ENCODE measurements around the gene MCF2L. TPM values are rescaled to one million over a fixed set of nuclear protein-coding genes. Genes with fewer than 3 reads are reported as not detected.

MCF2L gene
- total RNA-seq, 4 donors from 2014 or later, result 25.0 to 103 (median 61.0) TPM

GRCh38 chr13:113125506-113126264 is 156.7 kb downstream of the MCF2L start:
- TF ChIP-seq CTCF (IDR thresholded peaks at IDR 0.05), result no peak
- TF ChIP-seq POLR2A (IDR thresholded peaks at IDR 0.05), result no peak
- Histone ChIP-seq H3K9me3 (no peaks in the 10 kb centered on the region), H3K4me3 (no peak overlapping the region), H3K4me1 (no peaks in the 10 kb centered on the region), H3K27me3 (no peaks in the 10 kb centered on the region), H3K36me3 (no peaks in the 10 kb centered on the region), H3K27ac (no peak overlapping the region)
- intact Hi-C loops (cut with DNase I; ENCODE audit: low total_unique reads), result no loop called here
- peak in 1 of 2 donors; percentile 5 for DNase-seq

GRCh38 chr13:113126265-113127150 is 157.5 kb downstream of the MCF2L start:
- TF ChIP-seq CTCF (IDR thresholded peaks at IDR 0.05) (no peak), POLR2A (IDR thresholded peaks at IDR 0.05) (no peak)
- peak in 1 of 2 donors; percentile 3 for DNase-seq
- intact Hi-C loops (cut with DNase I; ENCODE audit: low total_unique reads), result no loop called here

GRCh38 chr13:113129480-113129879 is 160.5 kb downstream of the MCF2L start:
- TF ChIP-seq POLR2A (IDR thresholded peaks at IDR 0.05), result no peak
- TF ChIP-seq CTCF (IDR thresholded peaks at IDR 0.05), result no peak
- no peaks in the 10 kb centered on the region for H3K27me3 ChIP-seq
- intact Hi-C loops (cut with DNase I; ENCODE audit: low total_unique reads), result no loop called here
- no peak overlapping the region for H3K4me3 ChIP-seq
- no peaks in the 10 kb centered on the region for H3K9me3 ChIP-seq
- no peaks in the 10 kb centered on the region for H3K36me3 ChIP-seq
- H3K27ac ChIP-seq, result no peak overlapping the region
- DNase-seq, result no peak
- H3K4me1 ChIP-seq, result no peaks in the 10 kb centered on the region

More at GRCh38 chr13:113126265-113127150, 157.5 kb downstream of the MCF2L start:
- no peaks in the 10 kb centered on the region for H3K4me1 ChIP-seq
- H3K27ac ChIP-seq, result no peak overlapping the region
- no peak overlapping the region for H3K4me3 ChIP-seq
- H3K27me3 ChIP-seq, result no peaks in the 10 kb centered on the region
- H3K36me3 ChIP-seq, result no peaks in the 10 kb centered on the region
- H3K9me3 ChIP-seq, result no peaks in the 10 kb centered on the region

DNA sequence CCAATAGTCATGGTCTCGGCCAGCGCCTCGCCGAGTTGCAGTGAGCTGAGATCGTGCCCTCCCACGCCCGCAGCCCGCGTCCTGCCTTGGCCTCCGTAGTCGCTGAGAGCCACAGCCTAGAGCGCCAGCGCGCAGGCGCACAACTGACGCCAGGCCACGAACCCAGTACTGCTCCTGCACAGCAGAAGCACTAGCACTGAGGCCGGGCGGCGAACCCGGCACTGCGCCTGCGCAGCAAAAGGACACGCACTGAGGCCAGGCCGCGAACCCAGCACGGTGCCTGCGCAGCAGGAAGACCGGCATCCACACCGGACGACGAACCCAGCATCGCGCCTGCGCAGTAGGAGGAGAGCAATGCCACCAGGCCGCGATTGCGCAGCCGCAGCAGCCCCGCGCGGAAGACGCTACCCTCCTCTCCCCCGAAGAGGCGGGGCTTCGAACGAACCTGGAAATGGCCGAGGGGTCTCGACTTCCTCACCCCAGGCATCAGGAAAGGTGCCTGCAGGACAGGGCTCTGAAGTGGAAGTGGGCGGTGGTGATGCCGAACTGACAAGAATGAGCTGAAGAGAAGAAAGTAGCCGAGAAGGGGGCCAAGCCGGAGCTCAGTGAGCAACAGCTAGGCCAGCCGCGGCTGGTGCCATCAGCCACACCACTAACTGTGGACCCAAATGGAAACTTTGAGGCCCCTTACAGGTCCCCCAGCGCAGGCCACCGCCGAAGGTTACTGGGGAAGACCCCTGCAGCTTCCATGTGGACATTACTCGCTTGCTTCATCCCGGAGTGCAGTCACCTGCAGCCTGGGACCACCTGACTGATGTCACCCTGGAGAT is 161.1 kb downstream of the MCF2L start:
- Histone ChIP-seq H3K9me3 (no peaks in the 10 kb centered on the region), H3K4me1 (no peaks in the 10 kb centered on the region), H3K27me3 (no peaks in the 10 kb centered on the region), H3K36me3 (no peaks in the 10 kb centered on the region), H3K27ac (no peak overlapping the region), H3K4me3 (no peak overlapping the region)
- TF ChIP-seq POLR2A (IDR thresholded peaks at IDR 0.05), result no peak
- TF ChIP-seq CTCF (IDR thresholded peaks at IDR 0.05), result no peak
- intact Hi-C loops (cut with DNase I; ENCODE audit: low total_unique reads), result no loop called here
- peak in 1 of 2 donors; percentile 17 for DNase-seq
